Muscle of arm (tissue), 14 donors: ENCODE results near the gene CD24. TPM values are rescaled to one million over a fixed set of nuclear protein-coding genes. Genes with fewer than 3 reads are reported as not detected.
"Not testable (repeated sequence)": the region's sequence is repeated elsewhere in the genome, so short reads cannot be mapped to it uniquely, and the experiment has no call there.

Experiments
- DNase-seq: peaks from one replicate; pipeline ENCODE4 v3.0.0-alpha.2; 2013
- long read RNA-seq, 11 donors: transcript quantifications; one replicate each; lab custom pipeline, GENCODE V29; 2026
- polyA plus RNA-seq, 12 donors: library from polyadenylated mRNA; unstranded; fragments of 120-200 nt; gene quantifications; one replicate each; pipeline ENCODE4 v1.2.1, GENCODE V29; 2013; ENCODE audit not compliant: insufficient read length in 12 of 12

The CD24 gene
- polyA plus RNA-seq = 100 to 1,000 TPM in 1 of 12 donors, 10 to 100 TPM in 10, not detected in 1; 13.8 to 135 (median 30.9) TPM
- long read RNA-seq, donor 1, transcript CD24-201 (2 exons, 2,180 nt) = major isoform, 209 of 222 reads
- long read RNA-seq, donor 1, transcript CD24-204 (3 exons, 2,513 nt) = minor isoform, 10 of 222 reads
- long read RNA-seq, donor 1, partial matches to known transcripts = 0 of 222 reads
- long read RNA-seq, donor 1, other reads (novel, unspliced or antisense) = 0 of 222 reads
- long read RNA-seq, donor 2, partial matches to known transcripts = 0 of 4 reads
- long read RNA-seq, donor 2, other reads (novel, unspliced or antisense) = 0 of 4 reads
- long read RNA-seq, donor 3, partial matches to known transcripts = 0 of 2 reads
- long read RNA-seq, donor 3, other reads (novel, unspliced or antisense) = 0 of 2 reads
- long read RNA-seq, donor 4, partial matches to known transcripts = 8 of 13 reads
- long read RNA-seq, donor 4, other reads (novel, unspliced or antisense) = 0 of 13 reads
- long read RNA-seq, donor 5, partial matches to known transcripts = 0 of 3 reads
- long read RNA-seq, donor 5, other reads (novel, unspliced or antisense) = 0 of 3 reads
- long read RNA-seq, donor 6, partial matches to known transcripts = 0 of 4 reads
- long read RNA-seq, donor 6, other reads (novel, unspliced or antisense) = 0 of 4 reads
- long read RNA-seq, donor 7, transcript CD24-201 (2 exons, 2,180 nt) = major isoform, 9 of 9 reads
- long read RNA-seq, donor 7, partial matches to known transcripts = 0 of 9 reads
- long read RNA-seq, donor 7, other reads (novel, unspliced or antisense) = 0 of 9 reads
- long read RNA-seq, donor 8, transcript CD24-201 (2 exons, 2,180 nt) = major isoform, 7 of 9 reads
- long read RNA-seq, donor 8, partial matches to known transcripts = 0 of 9 reads
- long read RNA-seq, donor 8, other reads (novel, unspliced or antisense) = 0 of 9 reads
- long read RNA-seq, donor 9, transcript CD24-201 (2 exons, 2,180 nt) = major isoform, 18 of 18 reads
- long read RNA-seq, donor 9, partial matches to known transcripts = 0 of 18 reads
- long read RNA-seq, donor 9, other reads (novel, unspliced or antisense) = 0 of 18 reads
- long read RNA-seq, donor 10, partial matches to known transcripts = 0 of 4 reads
- long read RNA-seq, donor 10, other reads (novel, unspliced or antisense) = 0 of 4 reads
- long read RNA-seq, donor 11, transcript CD24-201 (2 exons, 2,180 nt) = major isoform, 10 of 21 reads
- long read RNA-seq, donor 11, partial matches to known transcripts = 10 of 21 reads
- long read RNA-seq, donor 11, other reads (novel, unspliced or antisense) = 0 of 21 reads

DNA sequence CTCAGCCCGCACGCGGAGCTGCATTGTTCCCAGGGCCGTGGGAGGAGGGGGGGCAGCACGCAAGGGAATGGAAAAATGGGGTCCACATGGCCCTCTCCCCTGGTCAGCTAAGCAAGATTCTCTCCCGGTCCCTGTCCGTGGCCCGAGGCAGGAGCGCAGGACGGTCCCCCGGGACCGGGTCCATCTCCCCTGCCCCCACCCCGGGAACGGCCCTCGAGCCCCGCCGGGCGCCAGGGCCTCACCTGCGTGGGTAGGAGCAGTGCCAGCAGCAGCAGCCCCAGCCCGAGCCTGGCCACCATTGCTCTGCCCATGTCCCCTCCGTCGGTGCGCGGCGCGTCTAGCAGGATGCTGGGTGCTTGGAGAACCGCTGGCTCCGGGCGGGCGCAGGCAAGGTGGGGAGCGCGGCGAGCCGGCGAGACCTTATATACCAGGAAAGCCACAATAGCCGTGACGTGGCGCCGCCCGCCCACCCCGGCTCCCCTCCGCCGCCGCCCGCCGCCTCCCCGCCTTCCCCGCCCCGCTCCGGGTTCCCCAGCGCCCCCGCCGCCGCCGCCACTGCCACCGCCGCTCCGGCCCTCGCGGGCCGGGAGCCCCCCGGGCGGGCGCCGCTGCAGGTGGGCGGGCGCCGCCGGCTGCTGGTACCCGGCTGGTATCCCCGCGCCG, at the start of gene CD24:
CD24 (minus strand) TSS at position 394 of the 663 bp plus-strand sequence; CDS start at position 311, 83 bp downstream.
- no peak for DNase-seq

DNA sequence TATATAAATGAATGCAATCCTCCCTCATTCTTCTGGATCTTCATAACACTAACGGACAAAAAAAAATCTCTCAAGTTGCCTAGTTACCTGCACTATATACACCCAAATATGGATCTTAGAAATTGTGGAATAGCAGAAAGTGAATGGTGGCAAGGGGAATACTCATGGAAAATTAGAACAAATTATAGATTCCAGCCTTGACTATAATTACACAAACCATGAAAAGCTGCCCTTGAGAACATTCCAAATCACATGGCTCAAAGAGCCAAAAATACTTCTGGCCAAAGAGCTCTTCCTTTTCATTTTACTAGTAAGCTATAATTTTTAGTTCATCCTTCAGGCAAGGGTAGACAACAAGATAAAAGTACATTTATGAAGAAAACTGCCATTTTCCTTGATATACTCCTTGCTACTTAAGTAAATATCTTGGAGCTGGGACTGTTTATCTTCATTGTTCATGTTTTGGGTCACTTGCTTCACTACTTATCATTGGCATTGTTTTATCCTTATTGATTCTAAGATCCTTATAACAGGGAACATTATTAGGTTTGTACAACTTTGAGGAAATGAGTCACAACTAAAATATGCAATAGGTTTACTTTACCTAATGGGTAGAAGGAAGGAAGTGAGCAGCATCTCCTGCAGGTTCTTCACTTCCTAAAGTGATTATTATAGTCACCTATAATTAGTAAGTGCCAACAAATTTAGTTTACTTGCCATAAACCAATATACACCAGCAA, 47.1 kb upstream of the CD24 start:
- no peak for DNase-seq

DNA sequence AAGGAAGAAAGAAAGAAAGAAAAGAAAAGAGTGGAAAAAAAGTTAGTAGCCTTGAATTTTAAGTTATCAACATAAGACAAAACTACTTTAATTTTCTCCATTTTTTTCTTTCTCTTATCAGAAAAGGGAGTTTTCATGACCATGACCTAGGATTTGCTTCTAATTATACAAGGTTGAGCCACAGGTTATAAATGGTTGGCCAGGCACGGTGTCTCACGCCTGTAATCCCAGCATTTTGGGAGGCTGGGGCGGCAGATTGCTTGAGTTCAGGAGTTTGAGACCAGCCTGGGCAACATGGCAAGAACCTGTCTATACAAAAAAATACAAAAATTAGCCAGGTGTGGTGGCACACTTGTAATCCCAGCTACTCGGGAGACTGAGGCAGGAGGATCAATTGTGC, 45.7 kb upstream of the CD24 start:
- DNase-seq = no peak

GRCh38 chr6:107019628-107020027, 45.1 kb upstream of the CD24 start:
- not testable (repeated sequence) for DNase-seq

DNA sequence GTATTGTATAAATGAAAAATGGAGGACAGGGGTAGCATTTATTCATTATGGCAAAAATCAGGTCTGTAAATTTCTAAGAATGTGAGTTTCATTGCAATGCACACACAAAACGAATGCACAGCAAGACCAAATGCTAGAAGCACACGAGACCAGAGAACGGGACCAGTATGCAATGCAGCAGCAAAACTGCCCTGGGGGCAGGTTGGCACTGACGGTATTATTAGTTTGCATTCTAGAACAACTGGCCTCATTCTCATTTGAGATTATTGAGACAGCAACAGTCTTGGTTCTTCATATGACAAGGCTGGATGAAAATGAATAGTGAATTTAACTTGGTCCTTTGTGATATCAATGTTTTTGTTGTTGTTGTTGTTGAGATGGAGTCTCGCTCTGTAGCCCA, 44.5 kb upstream of the CD24 start:
- DNase-seq = no peak

DNA sequence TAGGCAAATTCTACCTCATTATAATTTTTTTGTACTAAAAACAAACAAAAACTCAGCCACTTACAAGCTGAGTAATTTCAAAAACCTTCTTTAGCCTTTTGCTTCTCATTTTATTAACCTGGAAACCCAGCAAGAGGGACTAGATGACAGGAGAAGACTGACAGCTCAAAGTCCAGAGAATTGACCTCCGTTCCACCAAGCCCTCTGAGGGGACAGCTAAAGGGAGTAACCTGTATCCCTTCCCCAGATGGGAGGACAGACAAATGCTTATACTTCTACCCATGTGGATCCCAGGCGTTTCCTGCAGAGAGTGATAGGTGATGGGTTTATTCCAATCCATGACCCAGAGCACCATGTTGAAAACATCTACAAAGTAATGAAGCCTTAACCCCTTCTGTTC, 35.0 kb upstream of the CD24 start:
- DNase-seq = no peak

- peak; percentile 39 for DNase-seq
These were observed 23.0 kb upstream of the CD24 start for GRCh38 chr6:106997392-106998158.

- DNase-seq = no peak
These were observed 21.1 kb upstream of the CD24 start for GRCh38 chr6:106995640-106996039.

DNA sequence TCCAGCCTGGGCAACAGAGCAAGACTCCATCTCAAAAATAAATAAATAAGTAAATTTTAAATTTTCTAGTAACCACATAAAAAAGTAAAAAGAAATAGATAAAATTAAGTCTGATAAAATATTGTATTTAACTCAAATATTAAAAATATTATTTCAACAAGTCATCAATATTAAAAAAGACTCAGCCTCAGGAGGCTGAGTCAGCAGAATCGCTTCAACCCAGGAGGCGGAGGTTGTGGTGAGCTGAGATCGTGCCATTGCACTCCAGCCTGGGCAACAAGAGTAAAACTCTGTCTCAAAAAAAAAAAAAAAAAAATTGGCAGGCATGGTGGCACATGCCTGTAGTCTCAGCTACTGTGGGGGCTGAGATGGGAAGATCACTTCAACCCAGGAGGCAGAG, 15.2 kb upstream of the CD24 start:
- DNase-seq = not testable (repeated sequence)

DNA sequence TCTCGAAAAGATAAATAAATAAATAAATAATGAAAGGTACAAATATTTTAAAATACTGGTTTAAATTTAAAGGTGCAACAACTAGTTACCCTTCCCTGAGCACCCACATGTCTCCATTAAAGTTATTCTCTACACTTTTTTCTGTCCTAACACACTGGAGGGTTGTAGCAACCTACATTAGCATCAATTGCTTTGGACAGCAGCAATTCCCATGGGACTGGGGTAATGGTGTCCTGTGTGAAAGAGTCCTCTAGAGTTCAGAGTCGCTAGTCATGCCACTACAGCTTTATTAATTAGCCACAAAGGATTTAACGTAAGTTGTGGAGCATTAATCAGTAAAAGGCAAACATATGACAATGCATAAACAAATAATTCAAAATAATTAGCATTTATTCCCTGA, 14.1 kb upstream of the CD24 start:
- DNase-seq = no peak

DNA sequence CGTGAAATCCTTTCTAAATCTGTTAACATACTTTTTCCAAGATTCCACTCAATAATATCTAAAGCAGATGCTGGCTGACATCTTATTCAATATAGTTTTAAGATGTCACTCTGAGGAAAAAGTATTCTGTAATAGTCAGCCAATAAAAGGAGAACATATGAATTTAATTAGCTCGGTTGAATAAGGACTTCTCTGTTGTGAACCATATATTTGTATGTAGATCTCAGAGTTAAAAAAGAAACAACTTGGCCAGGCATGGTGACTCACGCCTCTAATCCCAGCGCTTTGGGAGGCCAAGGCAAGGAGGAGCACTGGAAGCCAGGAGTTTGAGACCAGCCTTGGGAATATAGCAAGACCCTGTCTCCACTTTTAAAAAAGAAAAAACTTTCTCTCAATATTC, 7.4 kb upstream of the CD24 start:
- peak; percentile 65 for DNase-seq

DNA sequence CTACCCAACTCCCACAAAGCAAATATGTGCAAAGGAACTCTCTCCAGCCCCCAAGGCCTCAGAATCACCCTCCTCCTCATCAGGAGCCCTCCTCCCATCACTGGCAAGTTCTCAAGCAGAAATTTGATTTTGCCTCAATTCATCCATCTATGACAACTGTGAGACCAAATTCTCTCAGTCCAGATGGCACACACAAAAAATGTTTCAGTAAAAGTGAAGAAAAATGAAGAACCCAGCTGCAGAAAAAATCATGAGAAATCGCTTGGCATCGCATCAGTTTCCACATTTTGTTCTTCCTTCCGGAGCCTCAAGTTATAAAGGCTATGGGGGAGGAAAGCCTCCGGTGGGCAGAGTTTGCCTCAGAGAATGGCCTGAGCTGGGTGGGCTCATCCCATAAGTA, 6.4 kb upstream of the CD24 start:
- DNase-seq = no peak

DNA sequence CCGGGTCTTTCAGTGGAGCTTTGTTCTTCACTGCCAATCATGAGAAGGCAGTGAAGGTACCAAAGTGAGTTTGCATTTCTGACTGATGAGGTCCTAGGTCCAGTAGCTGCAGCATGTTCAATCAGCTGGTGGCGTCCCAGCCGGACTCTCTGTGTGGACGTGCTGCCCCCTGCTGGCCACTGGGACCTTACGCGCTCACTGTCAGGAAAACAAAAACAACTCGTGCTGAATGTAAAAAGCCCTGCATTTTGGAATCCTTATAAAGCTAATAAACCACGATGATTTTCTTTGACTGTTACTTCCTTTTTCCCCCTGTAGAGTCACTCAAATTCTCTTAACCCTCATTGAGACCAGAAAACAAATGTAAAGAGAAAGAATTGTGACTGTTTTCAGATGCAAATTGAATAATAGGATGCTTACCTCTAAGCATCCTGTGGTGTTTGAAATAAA, 4.9 kb upstream of the CD24 start:
- peak; percentile 85 for DNase-seq

DNA sequence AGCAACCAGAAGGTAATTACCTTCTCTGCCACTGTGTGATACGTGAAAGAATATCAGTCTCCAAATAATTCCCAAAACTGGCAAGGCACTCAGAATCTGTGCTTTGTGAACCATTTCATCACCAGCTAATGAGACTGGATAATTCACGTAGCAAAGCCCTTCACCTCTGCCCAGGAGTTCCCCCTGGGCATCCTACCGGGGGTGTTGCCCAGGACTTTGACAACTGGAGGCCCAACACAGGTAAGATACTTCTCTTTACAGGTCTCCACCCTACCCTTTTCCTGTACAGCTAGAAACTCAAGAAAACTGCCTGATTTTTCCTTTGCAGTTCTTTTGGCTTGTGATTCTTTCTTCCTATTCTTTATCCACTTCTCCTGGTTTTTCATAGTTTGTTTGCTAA, 2.7 kb upstream of the CD24 start:
- DNase-seq = no peak

DNA sequence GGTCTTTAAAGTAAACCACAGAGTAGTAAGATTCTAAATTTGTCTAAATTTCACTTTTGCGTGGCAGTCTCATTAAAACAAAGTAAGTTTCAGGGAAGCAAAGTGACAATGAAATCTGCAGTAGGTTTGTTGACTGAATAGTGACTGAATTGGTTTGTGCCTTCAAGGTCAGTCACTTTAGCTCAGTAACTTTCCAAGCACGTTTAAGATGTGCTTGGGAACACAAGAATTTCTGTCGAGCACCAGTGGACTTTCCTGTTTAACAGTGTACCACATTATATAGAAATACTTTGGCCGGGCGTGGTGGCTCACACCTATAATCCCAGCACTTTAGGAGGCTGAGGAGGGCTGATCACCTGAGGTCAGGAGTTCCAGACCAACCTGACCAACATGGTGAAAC, 1.7 kb upstream of the CD24 start:
- no peak for DNase-seq

- DNase-seq = no peak
These were observed 1.2 kb upstream of the CD24 start for GRCh38 chr6:106975738-106976064.

GRCh38 chr6:106974999-106975737, 639 bp upstream of the CD24 start:
- no peak for DNase-seq

DNA sequence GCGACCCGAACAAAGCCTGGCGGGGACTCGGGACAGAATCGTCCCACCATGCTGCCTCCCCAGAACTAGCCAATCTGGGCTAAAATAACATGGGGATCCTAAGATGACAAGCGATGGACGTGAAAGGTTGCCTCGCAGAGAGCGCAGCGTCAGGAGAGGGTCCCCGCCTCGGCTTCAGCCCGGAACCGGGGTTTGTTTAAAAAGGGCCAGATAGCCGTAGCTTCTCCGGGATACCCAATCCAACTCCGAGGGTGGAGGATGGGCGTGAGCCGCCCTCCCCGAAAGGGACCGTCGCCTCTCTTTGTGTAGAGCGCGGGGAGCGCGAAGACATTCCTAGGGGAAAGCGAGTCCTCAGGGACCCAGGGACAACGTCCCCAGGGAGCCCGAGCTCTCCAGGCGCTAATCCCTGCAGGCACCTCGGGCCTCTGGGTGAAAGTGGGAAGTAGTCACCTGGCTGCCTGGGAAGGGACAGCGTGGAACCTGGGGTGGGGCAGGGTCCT, 643 bp downstream of the CD24 start:
- no peak for DNase-seq
